Ascending aorta (tissue), 2 donors: ENCODE data around the gene HNRNPDL. TPM values are rescaled to one million over a fixed set of nuclear protein-coding genes. Genes with fewer than 3 reads are reported as not detected.

Experiments used
- DNase-seq, 2 donors: peaks; one replicate each; pipeline ENCODE4 v3.0.0-alpha.2; 2019; ENCODE audit warnings: low spot score in 2 of 2
- H3K27ac ChIP-seq, 2 donors: fragments of 200-600 bp; sonication (generic); one replicate each; pipeline ENCODE4 v1.5.1; 2016 to 2017; ENCODE audit warnings: mild to moderate bottlenecking in 1 of 2
- H3K27me3 ChIP-seq: fragments of 200-600 bp; sonication (generic); one replicate; pipeline ENCODE4 v1.5.1; 2017
- H3K36me3 ChIP-seq, 2 donors: fragments of 200-600 bp; sonication (generic); one replicate each; pipeline ENCODE4 v1.5.1; 2016
- H3K4me1 ChIP-seq, 2 donors: fragments of 200-600 bp; sonication (generic); one replicate each; pipeline ENCODE4 v1.5.1; 2016 to 2017; ENCODE audit warnings: mild to moderate bottlenecking in 1 of 2
- H3K4me3 ChIP-seq, 2 donors: fragments of 200-600 bp; sonication (generic); one replicate each; pipeline ENCODE4 v1.5.1; 2016 to 2017; ENCODE audit warnings: mild to moderate bottlenecking in 1 of 2
- H3K9me3 ChIP-seq, 2 donors: fragments of 200-600 bp; sonication (generic); one replicate each; pipeline ENCODE4 v1.5.1; 2016
- intact Hi-C: fragments of 100-400 bp; cut with DNase I; formaldehyde crosslinking; loops from one replicate; pipeline ENCODE4 v1.15.1; 2023
- total RNA-seq: library from RNA; depleted of rRNA; stranded (reverse); fragments of >200 nt; gene quantifications from one replicate; pipeline ENCODE4 v1.1.0, GENCODE V29; 2016
- TF ChIP-seq, protein P1 (sequence below), 3 experiments: fragments of 200-600 bp in 2 of 3; fragments of 450-650 bp in 1 of 3; sonication (generic) in 2 of 3; IDR thresholded peaks; one replicate each; pipeline ENCODE4 v1.5.1; 2016 to 2019; ENCODE audit warnings: antibody characterized with exemption in 3 of 3, mild to moderate bottlenecking in 1 of 3, moderate library complexity in 1 of 3

HNRNPDL gene
- total RNA-seq, 1 donor from 2014 or later: 73.9 TPM

DNA sequence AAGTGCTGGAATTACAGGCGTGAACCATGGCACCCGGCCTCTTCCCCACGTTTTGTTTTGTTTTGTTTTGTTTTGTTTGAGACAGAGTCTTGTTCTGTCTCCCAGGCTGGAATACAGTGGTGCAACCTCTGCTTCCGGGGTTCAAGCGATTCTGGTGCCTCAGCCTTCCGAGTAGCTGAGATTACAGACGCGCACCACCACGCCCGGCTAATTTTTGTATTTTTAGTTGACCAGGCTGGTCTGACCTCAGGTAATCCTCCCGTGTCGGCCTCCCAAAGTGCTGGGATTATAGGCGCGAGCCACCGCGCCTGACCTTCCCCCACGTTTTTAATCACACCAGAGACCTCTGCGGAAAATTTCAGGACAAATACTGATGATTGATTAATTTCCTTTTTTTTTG, 2.3 kb upstream of the HNRNPDL start:
- DNase-seq: no peak
- H3K27me3 ChIP-seq: no peaks in the 10 kb centered on the region
- TF ChIP-seq, protein P1, sequence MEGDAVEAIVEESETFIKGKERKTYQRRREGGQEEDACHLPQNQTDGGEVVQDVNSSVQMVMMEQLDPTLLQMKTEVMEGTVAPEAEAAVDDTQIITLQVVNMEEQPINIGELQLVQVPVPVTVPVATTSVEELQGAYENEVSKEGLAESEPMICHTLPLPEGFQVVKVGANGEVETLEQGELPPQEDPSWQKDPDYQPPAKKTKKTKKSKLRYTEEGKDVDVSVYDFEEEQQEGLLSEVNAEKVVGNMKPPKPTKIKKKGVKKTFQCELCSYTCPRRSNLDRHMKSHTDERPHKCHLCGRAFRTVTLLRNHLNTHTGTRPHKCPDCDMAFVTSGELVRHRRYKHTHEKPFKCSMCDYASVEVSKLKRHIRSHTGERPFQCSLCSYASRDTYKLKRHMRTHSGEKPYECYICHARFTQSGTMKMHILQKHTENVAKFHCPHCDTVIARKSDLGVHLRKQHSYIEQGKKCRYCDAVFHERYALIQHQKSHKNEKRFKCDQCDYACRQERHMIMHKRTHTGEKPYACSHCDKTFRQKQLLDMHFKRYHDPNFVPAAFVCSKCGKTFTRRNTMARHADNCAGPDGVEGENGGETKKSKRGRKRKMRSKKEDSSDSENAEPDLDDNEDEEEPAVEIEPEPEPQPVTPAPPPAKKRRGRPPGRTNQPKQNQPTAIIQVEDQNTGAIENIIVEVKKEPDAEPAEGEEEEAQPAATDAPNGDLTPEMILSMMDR (IDR thresholded peaks at IDR 0.05): no peak
- H3K9me3 ChIP-seq: no peaks in the 10 kb centered on the region
- H3K4me3 ChIP-seq: no peak overlapping the region
- H3K36me3 ChIP-seq: no peaks in the 10 kb centered on the region
- H3K4me1 ChIP-seq: peaks cover 3 to 10% of the 10 kb centered on the region in 2 donors
- H3K27ac ChIP-seq: no peak overlapping the region
- intact Hi-C loops: no loop called here

DNA sequence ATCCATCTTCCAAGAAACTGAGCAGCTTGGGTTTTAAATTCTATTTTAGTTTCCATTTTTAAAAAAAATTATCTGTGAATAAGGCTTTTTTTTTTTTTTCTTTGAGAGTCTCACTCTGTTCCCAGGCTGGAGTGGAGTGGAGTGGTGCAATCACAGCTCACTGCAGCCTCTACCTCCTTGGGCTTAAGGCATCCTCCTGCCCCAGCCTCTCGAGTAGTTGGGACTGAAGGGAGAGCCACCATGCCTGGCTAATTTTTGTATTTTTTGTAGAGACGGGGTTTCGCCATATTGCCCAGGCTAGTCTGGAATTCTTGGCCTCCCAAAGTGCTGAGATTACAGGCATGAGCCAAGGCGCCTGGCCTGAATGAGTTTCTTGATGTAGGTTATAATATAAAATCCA, 1.6 kb upstream of the HNRNPDL start:
- H3K9me3 ChIP-seq: no peaks in the 10 kb centered on the region
- TF ChIP-seq, protein P1 (IDR thresholded peaks at IDR 0.05): no peak
- H3K4me3 ChIP-seq: peak overlapping the region in 1 of 2 donors; percentile 94
- H3K36me3 ChIP-seq: peaks cover 3 to 4% of the 10 kb centered on the region in 2 donors
- H3K27ac ChIP-seq: no peak overlapping the region
- no peaks in the 10 kb centered on the region for H3K27me3 ChIP-seq
- intact Hi-C loops: no loop called here
- no peak for DNase-seq
- H3K4me1 ChIP-seq: peaks cover 3 to 17% of the 10 kb centered on the region in 2 donors

DNA sequence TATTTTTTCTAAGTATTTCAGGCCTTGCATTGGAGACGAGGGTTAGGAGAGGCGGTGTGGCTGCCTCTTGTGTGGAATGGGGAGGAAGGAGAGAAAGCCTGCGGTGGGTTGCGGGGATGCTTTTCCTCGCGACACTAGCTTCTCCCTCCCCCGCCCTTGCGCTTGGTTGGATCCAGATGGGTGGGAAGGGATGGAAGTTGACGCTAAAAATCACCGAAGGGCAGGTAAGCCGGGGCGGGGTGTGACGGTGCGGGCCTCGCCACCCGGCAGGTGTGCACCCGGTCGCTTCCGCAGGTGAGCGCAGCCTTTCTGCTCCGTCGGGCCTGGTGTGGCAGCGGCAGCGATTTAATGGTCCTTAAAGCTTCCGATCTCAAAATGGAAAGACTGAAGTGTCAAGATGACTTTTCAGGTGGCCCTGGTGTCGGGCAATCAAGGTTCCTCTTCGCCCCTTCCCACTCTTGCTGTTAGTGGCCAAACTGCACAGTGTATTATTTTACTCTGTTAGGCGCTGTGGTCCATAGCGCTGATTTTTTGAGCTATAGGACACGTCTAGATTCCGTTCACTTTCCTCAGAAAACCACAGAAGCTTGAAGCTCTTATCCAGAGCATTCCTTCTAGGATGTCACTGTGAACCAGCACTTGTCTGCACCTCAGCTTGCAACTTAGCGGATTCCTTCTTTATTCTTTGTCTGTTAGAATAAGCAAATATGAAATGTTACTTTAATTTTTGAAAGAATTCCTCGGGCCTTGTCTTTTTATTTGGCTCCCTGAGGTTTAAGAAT, 893 bp upstream of the HNRNPDL start:
- Histone ChIP-seq H3K27ac (peak overlapping the region; percentile 98), H3K36me3 (peaks cover 6 to 10% of the 10 kb centered on the region in 2 donors), H3K9me3 (no peaks in the 10 kb centered on the region), H3K27me3 (no peaks in the 10 kb centered on the region), H3K4me3 (peak overlapping the region; percentile 94 to 95), H3K4me1 (peaks cover 3 to 23% of the 10 kb centered on the region in 2 donors)
- TF ChIP-seq, protein P1 (IDR thresholded peaks at IDR 0.05): no peak
- intact Hi-C loops: loop anchor here (1.0 kb wide), 4 partner anchors 31 to 853 kb away; partner anchors contain the start of gene COQ2
- DNase-seq: no peak

DNA sequence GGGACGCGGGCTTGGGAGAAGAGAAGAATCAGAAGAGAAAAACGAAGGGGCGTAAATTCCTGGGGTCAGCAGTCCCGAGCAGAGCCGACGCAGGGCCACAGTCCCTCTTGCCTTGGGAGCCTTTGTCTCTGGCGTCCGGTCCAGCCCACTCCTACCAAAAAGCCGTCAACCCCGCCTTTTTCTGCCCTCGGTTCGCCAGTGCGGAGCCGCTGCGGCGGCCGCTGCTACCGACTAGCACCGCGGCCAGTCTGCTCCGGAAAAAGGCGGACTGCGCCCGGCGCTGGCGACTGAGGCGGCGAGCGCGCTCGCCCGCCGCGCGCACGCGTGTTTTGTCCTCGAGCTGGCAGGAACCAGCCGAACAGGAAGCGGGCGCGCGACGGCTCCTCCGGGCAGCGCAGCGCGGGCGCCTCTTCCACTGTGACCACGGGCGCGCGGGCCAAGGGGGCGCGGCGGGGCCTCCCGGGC, 502 bp downstream of the HNRNPDL start:
- Histone ChIP-seq H3K4me3 (peak overlapping the region; percentile 94 to 95), H3K27me3 (no peaks in the 10 kb centered on the region), H3K36me3 (peaks cover 6 to 23% of the 10 kb centered on the region in 2 donors), H3K9me3 (no peaks in the 10 kb centered on the region), H3K27ac (peak overlapping the region; percentile 98), H3K4me1 (peaks cover 3 to 25% of the 10 kb centered on the region in 2 donors)
- intact Hi-C loops: loop anchor here (1.0 to 10.0 kb wide), 10 partner anchors 33 to 1025 kb away; partner anchors contain the start of genes COQ2, HELQ, MRPS18C and RASGEF1B
- peak in 1 of 2 donors; percentile 12 for DNase-seq
- TF ChIP-seq, protein P1 (IDR thresholded peaks at IDR 0.05): no peak

DNA sequence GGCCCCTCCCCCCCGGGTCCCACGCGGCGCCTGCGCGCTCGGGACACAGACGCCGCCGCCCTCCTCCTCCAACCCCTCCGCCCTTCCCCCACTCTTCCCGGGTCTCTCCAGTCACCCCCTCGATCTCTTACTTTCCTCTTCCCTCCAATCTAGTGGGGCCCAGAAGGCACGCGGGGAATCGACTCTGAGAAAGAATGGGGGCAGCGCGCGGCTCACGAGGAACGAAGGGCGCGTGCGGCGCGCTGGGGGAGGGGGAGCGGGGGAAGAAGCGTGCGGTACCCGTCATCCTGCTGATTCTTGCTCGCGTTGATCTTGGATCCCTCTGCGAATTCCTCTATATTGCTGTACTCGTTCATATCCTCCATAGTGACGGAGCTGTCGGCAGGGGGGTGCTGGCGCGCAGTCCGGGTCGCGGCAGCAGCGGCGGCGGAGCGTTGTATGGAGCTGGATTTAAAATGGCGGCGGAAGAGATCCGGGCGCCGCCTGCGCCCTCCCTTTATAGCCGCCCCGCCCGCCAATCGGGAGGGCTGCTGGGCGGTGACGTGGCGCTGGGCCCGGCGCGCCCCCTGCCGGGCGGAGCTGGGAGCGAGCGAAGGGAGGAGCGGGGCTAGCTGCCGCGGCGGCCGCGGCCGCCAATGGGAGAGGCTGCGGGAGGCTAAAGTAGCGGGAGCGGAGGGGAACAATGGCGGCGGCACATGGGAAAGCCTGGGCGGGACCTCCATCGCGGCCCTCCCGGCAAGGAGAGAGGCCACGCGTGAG, 1.1 kb downstream of the HNRNPDL start:
- H3K4me3 ChIP-seq: peak overlapping the region; percentile 94 to 95
- peaks cover 3 to 25% of the 10 kb centered on the region in 2 donors for H3K4me1 ChIP-seq
- H3K27ac ChIP-seq: peak overlapping the region; percentile 98
- H3K27me3 ChIP-seq: no peaks in the 10 kb centered on the region
- intact Hi-C loops: loop anchor here (1.0 to 10.0 kb wide), 6 partner anchors 462 to 1026 kb away; partner anchors contain the start of genes HELQ, MRPS18C, RASGEF1B and SEC31A
- TF ChIP-seq, protein P1 (IDR thresholded peaks at IDR 0.05): peak; percentile 84 to 97 (median 92)
- no peaks in the 10 kb centered on the region for H3K9me3 ChIP-seq
- peaks cover 12 to 29% of the 10 kb centered on the region in 2 donors for H3K36me3 ChIP-seq
- peak; percentile 57 to 94 for DNase-seq
